GM12875 (cell line): ENCODE results near the gene IFT57.

Experiments
- H3K4me3 ChIP-seq: one replicate; pipeline ENCODE4 v1.5.1; 2011; ENCODE audit warnings: low read depth, low read length, control low read depth
- TF ChIP-seq, protein P1 (sequence below): IDR thresholded peaks from 2 replicates; pipeline ENCODE4 v1.5.1; 2011; ENCODE audit warnings: low read depth, mild to moderate bottlenecking, control low read depth, inconsistent platforms, low read length, moderate library complexity, borderline replicate concordance; ENCODE audit not compliant: insufficient read depth

The IFT57 gene

DNA sequence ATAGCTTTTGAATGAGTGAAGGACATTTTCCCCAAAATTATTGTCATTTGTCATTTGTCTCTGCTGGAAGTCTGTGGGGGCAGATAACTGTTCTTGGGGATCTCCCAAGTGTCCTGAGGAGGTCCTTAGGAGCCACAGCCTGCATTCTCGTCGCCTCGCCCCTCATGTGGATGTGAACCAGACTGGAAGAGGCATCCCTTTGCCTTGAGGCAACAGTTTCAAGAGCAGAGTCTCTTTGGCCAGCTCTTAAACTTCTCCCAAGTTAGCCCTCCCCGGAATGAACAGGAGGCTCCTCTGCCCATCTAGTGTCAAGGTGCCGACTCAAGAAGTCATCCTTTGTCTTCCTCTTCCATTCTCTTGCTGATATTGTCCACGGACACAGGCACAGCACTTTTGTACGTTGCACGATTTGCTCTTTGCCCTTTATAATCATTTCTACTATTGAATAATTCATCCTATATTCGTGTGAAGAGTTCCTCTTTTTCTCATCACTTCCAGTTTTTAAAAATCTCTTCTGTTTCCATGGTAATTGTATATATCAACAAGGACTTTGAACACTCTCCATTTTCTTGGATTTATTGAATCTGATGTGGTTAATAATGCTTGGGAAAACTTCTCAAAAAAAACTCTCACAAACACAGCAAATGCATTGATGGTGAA is 90.6 kb downstream of the IFT57 start:
- H3K4me3 ChIP-seq = no peak overlapping the region
- TF ChIP-seq, protein P1, sequence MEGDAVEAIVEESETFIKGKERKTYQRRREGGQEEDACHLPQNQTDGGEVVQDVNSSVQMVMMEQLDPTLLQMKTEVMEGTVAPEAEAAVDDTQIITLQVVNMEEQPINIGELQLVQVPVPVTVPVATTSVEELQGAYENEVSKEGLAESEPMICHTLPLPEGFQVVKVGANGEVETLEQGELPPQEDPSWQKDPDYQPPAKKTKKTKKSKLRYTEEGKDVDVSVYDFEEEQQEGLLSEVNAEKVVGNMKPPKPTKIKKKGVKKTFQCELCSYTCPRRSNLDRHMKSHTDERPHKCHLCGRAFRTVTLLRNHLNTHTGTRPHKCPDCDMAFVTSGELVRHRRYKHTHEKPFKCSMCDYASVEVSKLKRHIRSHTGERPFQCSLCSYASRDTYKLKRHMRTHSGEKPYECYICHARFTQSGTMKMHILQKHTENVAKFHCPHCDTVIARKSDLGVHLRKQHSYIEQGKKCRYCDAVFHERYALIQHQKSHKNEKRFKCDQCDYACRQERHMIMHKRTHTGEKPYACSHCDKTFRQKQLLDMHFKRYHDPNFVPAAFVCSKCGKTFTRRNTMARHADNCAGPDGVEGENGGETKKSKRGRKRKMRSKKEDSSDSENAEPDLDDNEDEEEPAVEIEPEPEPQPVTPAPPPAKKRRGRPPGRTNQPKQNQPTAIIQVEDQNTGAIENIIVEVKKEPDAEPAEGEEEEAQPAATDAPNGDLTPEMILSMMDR = no peak

GRCh38 chr3:108130701-108131474 is 91.3 kb downstream of the IFT57 start:
- H3K4me3 ChIP-seq = no peak overlapping the region
- TF ChIP-seq, protein P1 = no peak

DNA sequence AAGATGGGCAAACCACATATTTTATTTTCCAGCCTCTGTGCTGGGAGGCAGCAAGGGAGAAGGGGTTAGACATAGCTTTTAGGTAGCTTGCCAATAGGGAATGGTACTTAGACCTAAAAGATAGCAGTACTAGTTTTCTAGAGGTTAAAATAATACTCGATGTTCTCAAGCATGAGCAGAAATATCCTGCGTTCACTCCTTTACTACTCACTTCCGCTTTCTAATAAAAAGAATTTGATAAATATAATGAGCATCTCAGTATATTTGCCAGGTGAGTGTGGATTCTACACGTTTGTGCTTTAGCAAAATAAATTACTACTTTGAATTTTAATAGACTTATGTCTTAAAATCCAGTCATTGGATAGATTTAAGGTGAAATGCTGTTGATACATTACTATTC is 92.0 kb downstream of the IFT57 start:
- TF ChIP-seq, protein P1 = no peak
- no peak overlapping the region for H3K4me3 ChIP-seq

GRCh38 chr3:108127301-108127988 is 94.8 kb downstream of the IFT57 start:
- TF ChIP-seq, protein P1 = no peak
- H3K4me3 ChIP-seq = peak overlapping the region; percentile 44

- H3K4me3 ChIP-seq = peak overlapping the region; percentile 68
- TF ChIP-seq, protein P1 = no peak
These were observed 95.9 kb downstream of the IFT57 start for GRCh38 chr3:108126348-108126747.

- TF ChIP-seq, protein P1 = no peak
- H3K4me3 ChIP-seq = peak overlapping the region; percentile 68
These were observed 96.6 kb downstream of the IFT57 start for GRCh38 chr3:108125550-108126071.
